WTC11 (cell line): Measurements from ENCODE around the gene ABLIM2. TPM values are rescaled to one million over a fixed set of nuclear protein-coding genes. Genes with fewer than 3 reads are reported as not detected.

Source experiments
- ATAC-seq: fragments of 200-7000 bp; cut with Tn5 transposase; 2 replicates; pipeline ENCODE4 v1.10.0; 2021; ENCODE audit warnings: mild to moderate bottlenecking, moderate library complexity
- CTCF ChIA-PET: fragments of 300-600 bp; sonication (Branson Sonifier 250); formaldehyde crosslinking; loops from one replicate; lab custom pipeline; 2021; ENCODE audit warnings: antibody characterized with exemption; lab: Charles Lee
- POLR2A ChIA-PET: fragments of 350-600 bp; sonication (Branson Sonifier 250); formaldehyde crosslinking; loops from one replicate; lab custom pipeline; 2021; ENCODE audit warnings: antibody characterized with exemption; lab: Charles Lee
- DNase-seq: peaks from one replicate; pipeline ENCODE4 v3.0.0; 2021; ENCODE audit warnings: low spot score
- H3K27ac Mint-ChIP-seq: 2 replicates; pipeline ENCODE4 v1.8.0; 2021; ENCODE audit warnings: mixed read lengths
- H3K27me3 Mint-ChIP-seq: 2 replicates; pipeline ENCODE4 v1.8.0; 2021; ENCODE audit warnings: low read depth, mild to moderate bottlenecking, moderate library complexity, mixed read lengths
- H3K36me3 Mint-ChIP-seq: 2 replicates; pipeline ENCODE4 v1.8.0; 2021; ENCODE audit warnings: mixed read lengths
- H3K4me1 Mint-ChIP-seq: 2 replicates; pipeline ENCODE4 v1.8.0; 2022; ENCODE audit warnings: mixed read lengths
- H3K4me3 Mint-ChIP-seq: 2 replicates; pipeline ENCODE4 v1.8.0; 2021; ENCODE audit warnings: mild to moderate bottlenecking, moderate library complexity, mixed read lengths
- H3K9me3 Mint-ChIP-seq: 2 replicates; pipeline ENCODE4 v1.8.0; 2021; ENCODE audit warnings: mixed read lengths
- AFF4 ChIP-seq: sonication (generic); formaldehyde crosslinking; IDR thresholded peaks from 2 replicates; pipeline ENCODE4 v1.8.1; 2023; ENCODE audit warnings: mild to moderate bottlenecking, missing genetic modification reagents, borderline replicate concordance
- CBFB ChIP-seq: sonication (generic); formaldehyde crosslinking; IDR thresholded peaks from 2 replicates; pipeline ENCODE4 v1.8.1; 2022; ENCODE audit warnings: mild to moderate bottlenecking, low read depth, missing genetic modification reagents
- E2F5 ChIP-seq: sonication (generic); formaldehyde crosslinking; IDR thresholded peaks from 2 replicates; pipeline ENCODE4 v1.8.1; 2022; ENCODE audit warnings: mild to moderate bottlenecking, moderate library complexity, missing genetic modification reagents
- ELF4 ChIP-seq: sonication (generic); formaldehyde crosslinking; IDR thresholded peaks from 2 replicates; pipeline ENCODE4 v1.8.1; 2022; ENCODE audit warnings: low read depth, mild to moderate bottlenecking, moderate library complexity, missing genetic modification reagents
- FOXK1 ChIP-seq: sonication (generic); formaldehyde crosslinking; IDR thresholded peaks from 2 replicates; pipeline ENCODE4 v1.8.0; 2022; ENCODE audit warnings: mild to moderate bottlenecking, moderate library complexity, missing genetic modification reagents
- FOXP1 ChIP-seq: sonication (generic); formaldehyde crosslinking; IDR thresholded peaks from 2 replicates; pipeline ENCODE4 v1.8.0; 2022; ENCODE audit warnings: missing genetic modification reagents, mild to moderate bottlenecking, moderate library complexity, borderline replicate concordance
- IRF2 ChIP-seq: sonication (generic); formaldehyde crosslinking; IDR thresholded peaks from 2 replicates; pipeline ENCODE4 v1.8.0; 2022; ENCODE audit warnings: low read depth, missing genetic modification reagents, borderline replicate concordance
- MLX ChIP-seq: sonication (generic); formaldehyde crosslinking; IDR thresholded peaks from 2 replicates; pipeline ENCODE4 v1.8.1; 2023; ENCODE audit warnings: mild to moderate bottlenecking, missing genetic modification reagents, moderate library complexity
- NFATC4 ChIP-seq: fragments of 250-450 bp; sonication (Bioruptor Pico); IDR thresholded peaks from 2 replicates; pipeline ENCODE4 v1.9.0; 2021; ENCODE audit warnings: mild to moderate bottlenecking
- NFYB ChIP-seq: sonication (generic); formaldehyde crosslinking; conservative IDR thresholded peaks from 2 replicates; pipeline ENCODE4 v1.8.0; 2022; ENCODE audit warnings: low read depth, missing genetic modification reagents
- NR1H2 ChIP-seq: sonication (generic); formaldehyde crosslinking; IDR thresholded peaks from 2 replicates; pipeline ENCODE4 v1.9.0; 2021; ENCODE audit warnings: mild to moderate bottlenecking, moderate library complexity, missing genetic modification reagents
- NR3C1 ChIP-seq: sonication (generic); formaldehyde crosslinking; conservative IDR thresholded peaks from 2 replicates; pipeline ENCODE4 v1.8.1; 2023; ENCODE audit warnings: low read depth, mild to moderate bottlenecking, missing genetic modification reagents
- SMAD4 ChIP-seq: sonication (generic); formaldehyde crosslinking; IDR thresholded peaks from 2 replicates; pipeline ENCODE4 v1.8.0; 2022; ENCODE audit warnings: mild to moderate bottlenecking, missing genetic modification reagents
- SOX15 ChIP-seq: fragments of 250-450 bp; sonication (Bioruptor Pico); IDR thresholded peaks from 2 replicates; pipeline ENCODE4 v1.9.0; 2021; ENCODE audit warnings: mild to moderate bottlenecking
- ZNF219 ChIP-seq: sonication (generic); formaldehyde crosslinking; IDR thresholded peaks from 2 replicates; pipeline ENCODE4 v1.8.0; 2023; ENCODE audit warnings: missing genetic modification reagents, mild to moderate bottlenecking, borderline replicate concordance
- ZNF263 ChIP-seq: sonication (generic); formaldehyde crosslinking; IDR thresholded peaks from 2 replicates; pipeline ENCODE4 v1.8.1; 2022; ENCODE audit warnings: low read depth, mild to moderate bottlenecking, moderate library complexity, missing genetic modification reagents
- ZNF671 ChIP-seq: fragments of 250-450 bp; sonication (Bioruptor Pico); IDR thresholded peaks from 2 replicates; pipeline ENCODE4 v1.8.0; 2021; ENCODE audit warnings: mild to moderate bottlenecking
- total RNA-seq: library from RNA; stranded (reverse); gene quantifications from 3 replicates; pipeline ENCODE4 v1.2.3, GENCODE V29; 2021
- TF ChIP-seq, protein P1 (sequence below): sonication (generic); formaldehyde crosslinking; IDR thresholded peaks from 2 replicates; pipeline ENCODE4 v1.8.0; 2022; ENCODE audit warnings: missing genetic modification reagents
- TF ChIP-seq, protein P2 (sequence below): sonication (generic); formaldehyde crosslinking; IDR thresholded peaks from 2 replicates; pipeline ENCODE4 v1.8.0; 2022; ENCODE audit warnings: mild to moderate bottlenecking, missing genetic modification reagents
- TF ChIP-seq, protein P3 (sequence below): sonication (generic); formaldehyde crosslinking; IDR thresholded peaks from 2 replicates; pipeline ENCODE4 v1.8.0; 2022; ENCODE audit warnings: mild to moderate bottlenecking, missing genetic modification reagents

ABLIM2 gene
- total RNA-seq, 1 experiment from 2014 or later, result 2.6 TPM

DNA sequence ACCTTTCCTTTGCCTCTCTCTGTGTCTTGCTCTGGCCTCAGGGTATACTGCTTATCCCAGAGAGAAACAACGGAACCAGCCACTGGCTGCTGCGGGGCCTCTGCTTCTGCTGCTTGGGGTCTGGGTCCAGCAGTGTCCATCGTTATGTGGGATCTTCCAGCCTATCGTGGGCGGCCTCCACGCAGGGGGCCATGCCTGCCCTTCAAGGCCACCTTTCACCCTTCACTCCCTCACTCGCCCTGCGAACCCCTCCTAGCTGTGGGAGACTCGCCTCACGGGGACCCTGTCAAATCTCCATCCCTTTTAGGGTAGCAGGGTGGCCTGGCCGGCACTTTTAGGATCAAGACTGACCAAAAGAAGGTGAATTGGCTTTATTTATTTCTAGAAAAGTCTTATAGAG is 19.3 kb upstream of the ABLIM2 start:
- TF ChIP-seq ZNF671 (CRISPR knock-in tag) (no peak), AFF4 (CRISPR knock-in tag) (no peak), NR3C1 (CRISPR knock-in tag) (no peak), ZNF263 (no peak), CBFB (CRISPR knock-in tag) (no peak), FOXK1 (CRISPR knock-in tag) (no peak), ELF4 (CRISPR knock-in tag) (no peak), FOXP1 (CRISPR knock-in tag) (no peak), IRF2 (no peak), SMAD4 (CRISPR knock-in tag) (no peak), NFYB (no peak), ZNF219 (no peak), NFATC4 (CRISPR knock-in tag) (no peak), SOX15 (CRISPR knock-in tag) (no peak), MLX (no peak), E2F5 (CRISPR knock-in tag) (no peak), NR1H2 (CRISPR knock-in tag) (no peak)
- TF ChIP-seq, protein P1, sequence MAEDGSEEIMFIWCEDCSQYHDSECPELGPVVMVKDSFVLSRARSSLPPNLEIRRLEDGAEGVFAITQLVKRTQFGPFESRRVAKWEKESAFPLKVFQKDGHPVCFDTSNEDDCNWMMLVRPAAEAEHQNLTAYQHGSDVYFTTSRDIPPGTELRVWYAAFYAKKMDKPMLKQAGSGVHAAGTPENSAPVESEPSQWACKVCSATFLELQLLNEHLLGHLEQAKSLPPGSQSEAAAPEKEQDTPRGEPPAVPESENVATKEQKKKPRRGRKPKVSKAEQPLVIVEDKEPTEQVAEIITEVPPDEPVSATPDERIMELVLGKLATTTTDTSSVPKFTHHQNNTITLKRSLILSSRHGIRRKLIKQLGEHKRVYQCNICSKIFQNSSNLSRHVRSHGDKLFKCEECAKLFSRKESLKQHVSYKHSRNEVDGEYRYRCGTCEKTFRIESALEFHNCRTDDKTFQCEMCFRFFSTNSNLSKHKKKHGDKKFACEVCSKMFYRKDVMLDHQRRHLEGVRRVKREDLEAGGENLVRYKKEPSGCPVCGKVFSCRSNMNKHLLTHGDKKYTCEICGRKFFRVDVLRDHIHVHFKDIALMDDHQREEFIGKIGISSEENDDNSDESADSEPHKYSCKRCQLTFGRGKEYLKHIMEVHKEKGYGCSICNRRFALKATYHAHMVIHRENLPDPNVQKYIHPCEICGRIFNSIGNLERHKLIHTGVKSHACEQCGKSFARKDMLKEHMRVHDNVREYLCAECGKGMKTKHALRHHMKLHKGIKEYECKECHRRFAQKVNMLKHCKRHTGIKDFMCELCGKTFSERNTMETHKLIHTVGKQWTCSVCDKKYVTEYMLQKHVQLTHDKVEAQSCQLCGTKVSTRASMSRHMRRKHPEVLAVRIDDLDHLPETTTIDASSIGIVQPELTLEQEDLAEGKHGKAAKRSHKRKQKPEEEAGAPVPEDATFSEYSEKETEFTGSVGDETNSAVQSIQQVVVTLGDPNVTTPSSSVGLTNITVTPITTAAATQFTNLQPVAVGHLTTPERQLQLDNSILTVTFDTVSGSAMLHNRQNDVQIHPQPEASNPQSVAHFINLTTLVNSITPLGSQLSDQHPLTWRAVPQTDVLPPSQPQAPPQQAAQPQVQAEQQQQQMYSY (CRISPR knock-in tag), result no peak
- TF ChIP-seq, protein P2, sequence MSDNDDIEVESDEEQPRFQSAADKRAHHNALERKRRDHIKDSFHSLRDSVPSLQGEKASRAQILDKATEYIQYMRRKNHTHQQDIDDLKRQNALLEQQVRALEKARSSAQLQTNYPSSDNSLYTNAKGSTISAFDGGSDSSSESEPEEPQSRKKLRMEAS (CRISPR knock-in tag), result no peak
- TF ChIP-seq, protein P3, sequence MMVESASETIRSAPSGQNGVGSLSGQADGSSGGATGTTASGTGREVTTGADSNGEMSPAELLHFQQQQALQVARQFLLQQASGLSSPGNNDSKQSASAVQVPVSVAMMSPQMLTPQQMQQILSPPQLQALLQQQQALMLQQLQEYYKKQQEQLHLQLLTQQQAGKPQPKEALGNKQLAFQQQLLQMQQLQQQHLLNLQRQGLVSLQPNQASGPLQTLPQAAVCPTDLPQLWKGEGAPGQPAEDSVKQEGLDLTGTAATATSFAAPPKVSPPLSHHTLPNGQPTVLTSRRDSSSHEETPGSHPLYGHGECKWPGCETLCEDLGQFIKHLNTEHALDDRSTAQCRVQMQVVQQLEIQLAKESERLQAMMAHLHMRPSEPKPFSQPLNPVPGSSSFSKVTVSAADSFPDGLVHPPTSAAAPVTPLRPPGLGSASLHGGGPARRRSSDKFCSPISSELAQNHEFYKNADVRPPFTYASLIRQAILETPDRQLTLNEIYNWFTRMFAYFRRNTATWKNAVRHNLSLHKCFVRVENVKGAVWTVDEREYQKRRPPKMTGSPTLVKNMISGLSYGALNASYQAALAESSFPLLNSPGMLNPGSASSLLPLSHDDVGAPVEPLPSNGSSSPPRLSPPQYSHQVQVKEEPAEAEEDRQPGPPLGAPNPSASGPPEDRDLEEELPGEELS, result no peak
- H3K27ac Mint-ChIP-seq, result no peak overlapping the region
- no peaks in the 10 kb centered on the region for H3K4me1 Mint-ChIP-seq
- DNase-seq (no peak), ATAC-seq (no peak)
- ChIA-PET CTCF (interaction anchor here (0.9 to 2.2 kb wide), 4 partner anchors 40 to 75 kb away, joined by 3 to 87 read pairs (median 11); no protein-coding TSS in a partner anchor), POLR2A (no interaction called here)
- H3K27me3 Mint-ChIP-seq, result no peaks in the 10 kb centered on the region
- H3K36me3 Mint-ChIP-seq, result no peaks in the 10 kb centered on the region
- H3K9me3 Mint-ChIP-seq, result peaks cover 5% of the 10 kb centered on the region
- H3K4me3 Mint-ChIP-seq, result no peak overlapping the region
